A673 (cell line): ENCODE results near the gene MBD3L4.

Source experiments
- EZH2 ChIP-seq: fragments of 200-600 bp; sonication (generic); IDR thresholded peaks from 2 replicates; pipeline ENCODE4 v1.6.1; 2017; ENCODE audit warnings: borderline replicate concordance, low read depth, mild to moderate bottlenecking, mixed read lengths, antibody characterized with exemption, low read length; ENCODE audit not compliant: poor library complexity, severe bottlenecking
- TF ChIP-seq, protein P1 (sequence below): fragments of 300-800, 200-600 bp; sonication (generic); conservative IDR thresholded peaks from 2 replicates; pipeline ENCODE4 v1.5.1; 2017; ENCODE audit warnings: low read depth, mild to moderate bottlenecking, antibody characterized with exemption, low read length, moderate library complexity, mixed read lengths

DNA sequence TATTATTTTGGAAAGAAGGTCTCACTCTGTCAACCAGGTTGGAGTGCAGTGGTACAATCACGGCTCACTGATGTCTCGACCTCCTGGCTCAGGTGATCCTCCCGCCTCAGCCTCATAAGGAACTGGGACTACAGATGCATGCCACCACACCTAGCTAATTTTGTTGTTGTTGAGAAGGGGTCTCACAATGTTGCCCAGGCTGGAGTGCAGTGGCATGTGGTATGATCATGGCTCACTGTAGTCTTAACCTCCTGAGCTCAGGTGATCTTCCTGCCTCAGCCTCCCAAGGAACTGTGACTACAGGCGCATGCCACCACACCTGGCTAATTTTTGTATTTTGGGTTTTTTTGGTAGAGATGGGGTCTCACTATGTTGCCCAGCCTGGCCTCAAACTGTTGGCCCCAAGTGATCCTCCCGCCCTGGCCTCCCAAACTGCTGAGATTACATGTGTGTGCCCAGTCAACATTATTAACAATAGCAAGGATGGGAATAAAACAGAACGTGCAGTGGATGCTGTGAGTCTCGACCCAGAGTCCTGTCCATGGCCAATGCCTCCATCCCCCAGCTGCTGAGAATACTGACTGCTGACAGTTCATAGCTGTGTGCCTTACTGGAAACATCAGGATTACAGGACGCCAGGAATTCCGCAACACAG lies 23.9 kb upstream of the MBD3L4 start:
- TF ChIP-seq EZH2 = no peak
- TF ChIP-seq, protein P1, sequence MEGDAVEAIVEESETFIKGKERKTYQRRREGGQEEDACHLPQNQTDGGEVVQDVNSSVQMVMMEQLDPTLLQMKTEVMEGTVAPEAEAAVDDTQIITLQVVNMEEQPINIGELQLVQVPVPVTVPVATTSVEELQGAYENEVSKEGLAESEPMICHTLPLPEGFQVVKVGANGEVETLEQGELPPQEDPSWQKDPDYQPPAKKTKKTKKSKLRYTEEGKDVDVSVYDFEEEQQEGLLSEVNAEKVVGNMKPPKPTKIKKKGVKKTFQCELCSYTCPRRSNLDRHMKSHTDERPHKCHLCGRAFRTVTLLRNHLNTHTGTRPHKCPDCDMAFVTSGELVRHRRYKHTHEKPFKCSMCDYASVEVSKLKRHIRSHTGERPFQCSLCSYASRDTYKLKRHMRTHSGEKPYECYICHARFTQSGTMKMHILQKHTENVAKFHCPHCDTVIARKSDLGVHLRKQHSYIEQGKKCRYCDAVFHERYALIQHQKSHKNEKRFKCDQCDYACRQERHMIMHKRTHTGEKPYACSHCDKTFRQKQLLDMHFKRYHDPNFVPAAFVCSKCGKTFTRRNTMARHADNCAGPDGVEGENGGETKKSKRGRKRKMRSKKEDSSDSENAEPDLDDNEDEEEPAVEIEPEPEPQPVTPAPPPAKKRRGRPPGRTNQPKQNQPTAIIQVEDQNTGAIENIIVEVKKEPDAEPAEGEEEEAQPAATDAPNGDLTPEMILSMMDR = no peak
